Panc1 (cell line): Measurements from ENCODE around the gene B4GALT1. TPM values are rescaled to one million over a fixed set of nuclear protein-coding genes. Genes with fewer than 3 reads are reported as not detected.

Source experiments
- ATAC-seq: fragments of 200-7000 bp; cut with Tn5 transposase; 2 replicates; pipeline ENCODE4 v1.9.1; 2020; ENCODE audit warnings: mild to moderate bottlenecking, moderate library complexity
- BruUV-seq: library from RNA; stranded (reverse); fragments of 400-500 nt; replicated peaks from 2 replicates; lab custom pipeline; 2021; lab: Mats Ljungman, UMichigan
- CTCF ChIA-PET: fragments of 300-600 bp; sonication (Branson Sonifier 250); formaldehyde crosslinking; loops from one replicate; lab custom pipeline; 2022; ENCODE audit warnings: antibody characterized with exemption; lab: Charles Lee
- POLR2A ChIA-PET: fragments of 300-600 bp; sonication (Branson Sonifier 250); formaldehyde crosslinking; loops from one replicate; lab custom pipeline; 2022; ENCODE audit warnings: antibody characterized with exemption; lab: Charles Lee
- DNase-seq: peaks from one replicate; pipeline ENCODE4 v3.0.0-alpha.2; 2010; ENCODE audit warnings: low read depth, low spot score
- H3K27ac ChIP-seq: 2 replicates; pipeline ENCODE4 v1.5.1; 2011; ENCODE audit warnings: mild to moderate bottlenecking, low read length, inconsistent platforms
- H3K27me3 ChIP-seq: fragments of 200-500 bp; sonication (Bioruptor generic); 2 replicates; pipeline ENCODE4 v1.6.0; 2014; ENCODE audit warnings: low read length, inconsistent platforms; ENCODE audit not compliant: control insufficient read depth, insufficient read depth
- H3K36me3 ChIP-seq: fragments of 200-500 bp; sonication (Bioruptor generic); 2 replicates; pipeline ENCODE4 v1.5.1; 2014; ENCODE audit warnings: inconsistent platforms, mild to moderate bottlenecking, low read length, moderate library complexity; ENCODE audit not compliant: control insufficient read depth, insufficient read depth
- H3K4me1 ChIP-seq: 2 replicates; pipeline ENCODE4 v1.5.1; 2011; ENCODE audit warnings: inconsistent platforms, mild to moderate bottlenecking, low read length, moderate library complexity; ENCODE audit not compliant: control insufficient read depth, insufficient read depth
- H3K4me3 ChIP-seq, 2 experiments: 2 replicates each; pipeline ENCODE4 v1.5.1; 2011 to 2012; ENCODE audit warnings: low read depth in 2 of 2, low read length in 2 of 2, mild to moderate bottlenecking in 2 of 2, inconsistent platforms in 1 of 2, moderate library complexity in 1 of 2
- H3K9me3 ChIP-seq: fragments of 200-500 bp; sonication (Bioruptor generic); 2 replicates; pipeline ENCODE4 v1.5.1; 2014; ENCODE audit warnings: low read depth, mild to moderate bottlenecking, inconsistent platforms, low read length, moderate library complexity; ENCODE audit not compliant: control insufficient read depth, insufficient read depth
- CTCF ChIP-seq: fragments of 450-650 bp; IDR thresholded peaks from 2 replicates; pipeline ENCODE4 v1.5.1; 2017; ENCODE audit warnings: mild to moderate bottlenecking
- POLR2AphosphoS5 ChIP-seq: IDR thresholded peaks from 2 replicates; pipeline ENCODE4 v1.6.1; 2012; ENCODE audit warnings: mild to moderate bottlenecking, low read depth, low read length, moderate library complexity
- REST ChIP-seq, 2 experiments: IDR thresholded peaks; 2 replicates each; pipeline ENCODE4 v1.6.1; 2011 to 2012; ENCODE audit warnings: low read depth in 2 of 2, control low read depth in 1 of 2, low read length in 1 of 2, mild to moderate bottlenecking in 1 of 2, moderate library complexity in 1 of 2; ENCODE audit not compliant: insufficient read depth in 1 of 2
- SIN3A ChIP-seq: IDR thresholded peaks from 2 replicates; pipeline ENCODE4 v1.6.1; 2012; ENCODE audit warnings: low read depth, mild to moderate bottlenecking, low read length, moderate library complexity, borderline replicate concordance; ENCODE audit not compliant: insufficient read depth
- TCF7L2 ChIP-seq: IDR thresholded peaks from 2 replicates; pipeline ENCODE4 v1.6.1; 2011; ENCODE audit warnings: mild to moderate bottlenecking, low read depth, low read length, inconsistent platforms
- in situ Hi-C: cut with HindIII; loops from 2 replicates; pipeline ENCODE4 v1.10.0; 2016; ENCODE audit warnings: low sequenced_read_pairs, low pct_unique_long_range_greater_than_20kb
- intact Hi-C: fragments of 100-400 bp; cut with micrococcal nuclease; formaldehyde crosslinking; loops from one replicate; pipeline ENCODE4 v1.10.0; 2022; ENCODE audit not compliant: unreplicated experiment
- total RNA-seq: library from RNA; stranded (reverse); gene quantifications from one replicate; pipeline ENCODE4 v1.2.1, GENCODE V29; 2021; ENCODE audit not compliant: unreplicated experiment

Gene B4GALT1
- total RNA-seq, 1 experiment from 2014 or later = 57.4 TPM

GRCh38 chr9:33129251-33129885 is 37.8 kb downstream of the B4GALT1 start:
- in situ Hi-C loops = no loop called here
- no peaks in the 10 kb centered on the region for H3K9me3 ChIP-seq
- no peak for DNase-seq
- intact Hi-C loops = no loop called here
- no TSS peak for BruUV-seq
- H3K36me3 ChIP-seq = no peaks in the 10 kb centered on the region
- POLR2A ChIA-PET = no interaction called here
- CTCF ChIA-PET = no interaction called here
- H3K27me3 ChIP-seq = no peaks in the 10 kb centered on the region
- no peaks in the 10 kb centered on the region for H3K4me1 ChIP-seq
- no peak overlapping the region for H3K27ac ChIP-seq
- TF ChIP-seq TCF7L2 (no peak), REST (IDR thresholded peaks at IDR 0.05; ENCODE audit: insufficient read depth in 1 of 2, low read depth in 2 of 2, low read length in 1 of 2) (no peak), POLR2AphosphoS5 (no peak)
- no peak for ATAC-seq
- H3K4me3 ChIP-seq = no peak overlapping the region

GRCh38 chr9:33128570-33128969 is 38.6 kb downstream of the B4GALT1 start:
- ChIA-PET POLR2A (no interaction called here), CTCF (no interaction called here)
- no peak overlapping the region for H3K27ac ChIP-seq
- no peak overlapping the region for H3K4me3 ChIP-seq
- TF ChIP-seq TCF7L2 (no peak), SIN3A (no peak)
- BruUV-seq = no TSS peak
- intact Hi-C loops = no loop called here
- DNase-seq (no peak), ATAC-seq (no peak)
- H3K9me3 ChIP-seq = no peaks in the 10 kb centered on the region
- H3K4me1 ChIP-seq = no peaks in the 10 kb centered on the region
- no peaks in the 10 kb centered on the region for H3K27me3 ChIP-seq
- in situ Hi-C loops = no loop called here
- H3K36me3 ChIP-seq = no peaks in the 10 kb centered on the region

GRCh38 chr9:33127881-33128280 is 39.3 kb downstream of the B4GALT1 start:
- no peaks in the 10 kb centered on the region for H3K36me3 ChIP-seq
- intact Hi-C loops = no loop called here
- ChIA-PET POLR2A (no interaction called here), CTCF (no interaction called here)
- H3K9me3 ChIP-seq = no peaks in the 10 kb centered on the region
- BruUV-seq = no TSS peak
- H3K4me3 ChIP-seq = no peak overlapping the region
- no peak for DNase-seq
- H3K27ac ChIP-seq = no peak overlapping the region
- TF ChIP-seq CTCF = no peak
- no peak for TF ChIP-seq TCF7L2
- no peak for TF ChIP-seq REST (IDR thresholded peaks at IDR 0.05; ENCODE audit: insufficient read depth in 1 of 2, low read depth in 2 of 2, low read length in 1 of 2)
- TF ChIP-seq POLR2AphosphoS5 = no peak
- TF ChIP-seq SIN3A = no peak
- no peak for ATAC-seq
- H3K4me1 ChIP-seq = no peaks in the 10 kb centered on the region
- H3K27me3 ChIP-seq = no peaks in the 10 kb centered on the region
- in situ Hi-C loops = no loop called here
